ENCODE data around the gene ADGRE3.

DNA sequence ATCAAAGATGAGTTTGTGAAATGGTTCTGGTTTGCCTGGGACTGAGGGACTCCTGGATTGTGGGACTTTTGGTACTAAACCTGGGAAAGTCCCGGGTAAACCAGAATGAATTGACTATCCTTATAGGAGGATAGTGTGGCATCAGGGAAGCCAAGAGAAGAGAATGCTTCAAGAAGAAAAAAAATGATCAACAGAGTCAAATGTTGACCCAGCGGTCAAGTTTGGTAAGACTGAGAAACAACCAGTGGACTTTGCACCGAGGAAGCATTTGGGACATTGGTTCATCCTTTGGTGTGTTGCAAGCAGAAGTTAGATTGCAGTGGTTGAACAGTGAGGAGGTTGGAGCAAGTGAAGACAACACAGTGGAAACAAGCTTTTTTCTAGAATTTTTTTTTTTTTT is 58.2 kb downstream of the ADGRE3 start:
- TF ChIP-seq RFX5 (IDR thresholded peaks at IDR 0.05; ENCODE audit: borderline replicate concordance, low read depth, low read length): no peak
- TF ChIP-seq, protein P1, sequence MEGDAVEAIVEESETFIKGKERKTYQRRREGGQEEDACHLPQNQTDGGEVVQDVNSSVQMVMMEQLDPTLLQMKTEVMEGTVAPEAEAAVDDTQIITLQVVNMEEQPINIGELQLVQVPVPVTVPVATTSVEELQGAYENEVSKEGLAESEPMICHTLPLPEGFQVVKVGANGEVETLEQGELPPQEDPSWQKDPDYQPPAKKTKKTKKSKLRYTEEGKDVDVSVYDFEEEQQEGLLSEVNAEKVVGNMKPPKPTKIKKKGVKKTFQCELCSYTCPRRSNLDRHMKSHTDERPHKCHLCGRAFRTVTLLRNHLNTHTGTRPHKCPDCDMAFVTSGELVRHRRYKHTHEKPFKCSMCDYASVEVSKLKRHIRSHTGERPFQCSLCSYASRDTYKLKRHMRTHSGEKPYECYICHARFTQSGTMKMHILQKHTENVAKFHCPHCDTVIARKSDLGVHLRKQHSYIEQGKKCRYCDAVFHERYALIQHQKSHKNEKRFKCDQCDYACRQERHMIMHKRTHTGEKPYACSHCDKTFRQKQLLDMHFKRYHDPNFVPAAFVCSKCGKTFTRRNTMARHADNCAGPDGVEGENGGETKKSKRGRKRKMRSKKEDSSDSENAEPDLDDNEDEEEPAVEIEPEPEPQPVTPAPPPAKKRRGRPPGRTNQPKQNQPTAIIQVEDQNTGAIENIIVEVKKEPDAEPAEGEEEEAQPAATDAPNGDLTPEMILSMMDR (IDR thresholded peaks at IDR 0.05; ENCODE audit: control extremely low read depth in 1 of 3, insufficient read depth in 1 of 3, low read depth in 1 of 3, low read length in 3 of 3): no peak
- TF ChIP-seq SP1 (IDR thresholded peaks at IDR 0.05; ENCODE audit: low read depth, low read length): no peak
- no peak for TF ChIP-seq POLR2A (IDR thresholded peaks at IDR 0.05; ENCODE audit: control extremely low read depth in 1 of 2, low read depth in 2 of 2, low read length in 2 of 2)
- TF ChIP-seq, protein P2, sequence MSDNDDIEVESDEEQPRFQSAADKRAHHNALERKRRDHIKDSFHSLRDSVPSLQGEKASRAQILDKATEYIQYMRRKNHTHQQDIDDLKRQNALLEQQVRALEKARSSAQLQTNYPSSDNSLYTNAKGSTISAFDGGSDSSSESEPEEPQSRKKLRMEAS (IDR thresholded peaks at IDR 0.05): no peak
- TF ChIP-seq JUN (IDR thresholded peaks at IDR 0.05; ENCODE audit: low read depth, low read length): no peak
- TF ChIP-seq PHF8 (conservative IDR thresholded peaks at IDR 0.05; ENCODE audit: low read depth, low read length): no peak
- TF ChIP-seq CBX5 (IDR thresholded peaks at IDR 0.05; ENCODE audit: low read depth, low read length): no peak
- no peak for TF ChIP-seq POU5F1 (IDR thresholded peaks at IDR 0.05; ENCODE audit: low read depth, low read length)
- no peak for TF ChIP-seq FOSL1 (IDR thresholded peaks at IDR 0.05; ENCODE audit: insufficient read depth, low read depth, low read length)
- no peak for TF ChIP-seq TAF7 (optimal IDR thresholded peaks at IDR 0.05; ENCODE audit: borderline replicate concordance, low read depth, low read length)
- TF ChIP-seq, protein P3, sequence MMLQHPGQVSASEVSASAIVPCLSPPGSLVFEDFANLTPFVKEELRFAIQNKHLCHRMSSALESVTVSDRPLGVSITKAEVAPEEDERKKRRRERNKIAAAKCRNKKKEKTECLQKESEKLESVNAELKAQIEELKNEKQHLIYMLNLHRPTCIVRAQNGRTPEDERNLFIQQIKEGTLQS (IDR thresholded peaks at IDR 0.05; ENCODE audit: insufficient read depth, low read depth, low read length): no peak
